AG04449 (cell line): ENCODE measurements around the gene OGFOD3.

ENCODE experiments used
- CTCF ChIA-PET: fragments of 350-600 bp; formaldehyde crosslinking; extraction: SDS; loops from one replicate; lab custom pipeline; 2021; ENCODE audit warnings: antibody characterized with exemption; lab: Yijun Ruan, JAX
- POLR2A ChIA-PET: fragments of 400-600, 350-600 bp; formaldehyde crosslinking; extraction: SDS; loops from one replicate; lab custom pipeline; 2020; ENCODE audit warnings: antibody characterized with exemption, inconsistent platforms; lab: Yijun Ruan, JAX
- DNase-seq: peaks from one replicate; pipeline ENCODE4 v3.0.0-alpha.2; 2010; ENCODE audit warnings: low read depth, low spot score
- H3K4me3 ChIP-seq: 2 replicates; pipeline ENCODE4 v1.5.1; 2011; ENCODE audit warnings: low read depth, mild to moderate bottlenecking, control low read depth, low read length
- CTCF ChIP-seq: IDR thresholded peaks from one replicate; pipeline ENCODE4 v1.5.1; 2011; ENCODE audit warnings: mild to moderate bottlenecking, moderate library complexity, low read length, control low read depth, inconsistent platforms; ENCODE audit not compliant: insufficient read depth; ENCODE audit errors: missing control alignments

Gene OGFOD3

DNA sequence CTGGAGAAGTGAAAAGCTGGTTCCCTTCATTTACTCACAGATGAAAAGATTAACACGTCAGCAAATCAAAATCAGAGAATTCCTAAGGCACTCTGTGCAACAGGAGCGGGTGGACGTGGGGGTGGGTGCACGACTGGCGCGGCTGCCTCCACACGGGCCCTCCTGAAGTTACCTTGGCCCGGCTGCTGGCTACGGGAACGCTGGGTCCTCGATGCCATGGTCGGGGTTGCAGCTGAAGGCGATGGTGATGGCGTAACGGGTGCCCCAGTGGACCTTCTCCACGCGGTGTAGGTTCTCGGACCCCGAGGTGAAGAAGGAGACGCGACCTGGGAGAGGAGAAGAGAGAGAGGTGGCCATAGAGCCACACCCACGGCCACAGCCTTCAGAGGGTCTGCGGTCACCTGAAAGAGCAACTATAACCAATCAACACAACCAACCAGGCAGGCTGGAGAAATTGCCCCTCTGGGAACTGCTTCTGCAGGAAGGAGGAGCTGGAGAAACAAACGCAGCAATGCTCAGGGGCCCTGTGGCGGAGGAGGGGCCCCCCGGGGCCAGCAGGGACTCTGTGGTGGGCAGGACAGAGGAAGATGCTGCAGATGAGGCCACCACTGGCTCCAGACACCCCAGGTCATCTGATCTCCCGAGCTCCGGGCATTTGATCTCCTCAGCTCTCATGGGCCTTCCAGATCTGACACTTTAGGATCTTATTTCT is 26.0 kb downstream of the OGFOD3 start:
- H3K4me3 ChIP-seq: no peak overlapping the region
- ChIA-PET POLR2A (no interaction called here), CTCF (interaction anchor here (1.5 kb wide), 1 partner anchor 22 kb away, joined by 4 read pairs; no protein-coding TSS in a partner anchor)
- no peak for TF ChIP-seq CTCF
- no peak for DNase-seq

DNA sequence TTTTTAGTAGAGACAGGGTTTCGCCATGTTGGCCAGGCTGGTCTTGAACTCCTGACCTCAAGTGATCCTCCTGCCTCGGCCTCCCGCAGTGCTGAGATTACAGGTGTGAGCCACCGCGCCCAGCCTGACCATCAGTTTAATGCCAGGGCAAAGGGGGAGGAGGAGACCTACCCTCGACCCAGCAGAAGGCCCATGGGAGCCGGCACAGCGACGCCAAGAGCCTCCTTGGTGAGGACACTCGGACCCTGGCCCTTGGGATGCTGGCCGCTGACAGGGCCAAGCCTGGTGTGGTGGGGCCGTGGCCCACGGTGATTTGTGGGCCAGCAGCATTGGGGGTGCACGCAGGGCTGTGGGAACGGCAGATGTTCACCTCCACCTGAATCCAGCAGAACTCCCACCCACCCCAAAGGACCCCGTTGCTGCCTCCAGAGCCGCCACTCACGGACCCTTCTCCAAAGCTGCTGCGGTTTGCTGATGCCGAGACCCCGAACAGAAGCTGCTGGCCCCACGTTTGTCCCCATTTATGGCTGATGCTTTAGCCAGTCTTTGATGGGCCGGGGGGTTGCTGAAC is 26.8 kb downstream of the OGFOD3 start:
- DNase-seq: no peak
- H3K4me3 ChIP-seq: no peak overlapping the region
- CTCF ChIA-PET: no interaction called here
- POLR2A ChIA-PET: no interaction called here
- no peak for TF ChIP-seq CTCF

GRCh38 chr17:82390860-82391435 is 27.4 kb downstream of the OGFOD3 start:
- CTCF ChIA-PET: no interaction called here
- no peak for TF ChIP-seq CTCF
- no peak overlapping the region for H3K4me3 ChIP-seq
- POLR2A ChIA-PET: no interaction called here
- no peak for DNase-seq

DNA sequence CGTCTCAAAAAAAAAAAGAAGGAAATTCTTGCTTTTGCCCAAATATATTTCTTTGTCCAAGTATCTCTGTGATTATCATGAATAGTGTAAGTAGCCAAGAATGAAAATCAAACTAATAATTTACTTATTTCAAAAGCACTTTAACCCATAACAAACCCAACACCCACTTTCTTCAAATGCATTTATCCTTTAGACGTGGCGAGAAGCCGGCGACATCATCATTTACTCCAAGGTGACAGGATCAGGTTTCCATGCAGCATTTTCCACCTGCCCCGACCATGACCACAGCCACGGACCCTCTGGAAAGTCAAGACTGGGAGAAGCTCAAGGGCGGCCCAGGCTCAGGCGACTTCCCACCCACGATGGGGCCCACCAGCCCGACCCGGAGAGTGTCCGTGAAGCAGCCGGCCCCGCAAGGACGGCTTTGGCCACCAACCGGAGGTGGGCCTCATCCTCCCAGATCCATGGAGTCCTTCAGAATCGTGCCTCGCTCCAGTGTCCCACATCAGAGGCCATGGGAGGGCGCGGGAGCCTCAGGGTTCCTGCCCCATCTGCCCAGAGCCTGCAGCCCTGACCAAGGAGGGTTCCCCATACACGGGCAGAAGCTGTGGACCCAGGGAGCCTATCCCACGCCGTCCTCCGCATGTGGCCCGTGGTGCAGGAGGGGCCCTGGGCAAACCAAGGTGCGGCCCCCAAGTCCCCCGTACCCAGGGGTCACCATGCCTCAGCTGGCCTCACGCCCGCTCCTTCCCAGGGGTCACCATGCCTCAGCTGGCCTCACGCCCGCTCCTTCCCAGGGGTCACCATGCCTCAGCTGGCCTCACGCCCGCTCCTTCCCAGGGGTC is 28.1 kb downstream of the OGFOD3 start:
- TF ChIP-seq CTCF: no peak
- no peak for DNase-seq
- ChIA-PET POLR2A (no interaction called here), CTCF (no interaction called here)
- H3K4me3 ChIP-seq: no peak overlapping the region

- CTCF ChIA-PET: no interaction called here
Measured at GRCh38 chr17:82389379-82389778, 29.0 kb downstream of the OGFOD3 start.

More at GRCh38 chr17:82389379-82389778, 29.0 kb downstream of the OGFOD3 start:
- DNase-seq: no peak
- no peak overlapping the region for H3K4me3 ChIP-seq
- TF ChIP-seq CTCF: no peak
- POLR2A ChIA-PET: no interaction called here
